Measurements from ENCODE around the gene GPR150. TPM values are rescaled to one million over a fixed set of nuclear protein-coding genes. Genes with fewer than 3 reads are reported as not detected.
"Not testable (repeated sequence)": the region's sequence is repeated elsewhere in the genome, so short reads cannot be mapped to it uniquely, and the experiment has no call there.

GPR150 gene
- polyA plus RNA-seq, 3 donors: not detected

GRCh38 chr5:95621839-95622629 is 2.1 kb downstream of the GPR150 start:
- DNase-seq: no peak

DNA sequence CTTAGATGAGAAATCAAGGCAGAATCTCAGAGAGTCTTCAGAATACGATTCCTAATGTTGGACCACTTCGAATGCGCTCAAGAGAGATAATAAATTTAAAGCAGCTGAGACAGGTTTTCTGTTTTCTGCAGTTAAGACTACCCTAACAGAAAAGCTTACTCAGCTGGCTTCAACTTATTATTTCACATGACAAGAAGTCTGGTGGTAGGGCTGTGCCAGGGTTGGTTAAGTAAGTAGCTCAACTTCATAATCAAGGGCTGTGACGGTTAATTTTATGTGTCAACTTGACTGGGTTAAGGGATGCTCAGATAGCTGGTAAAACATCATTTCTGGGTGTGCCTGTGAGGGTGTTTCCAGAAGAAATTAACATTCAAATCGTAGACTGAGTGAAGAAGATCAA is 3.8 kb downstream of the GPR150 start:
- DNase-seq: no peak

GRCh38 chr5:95624368-95624767 is 4.5 kb downstream of the GPR150 start:
- DNase-seq: no peak

DNA sequence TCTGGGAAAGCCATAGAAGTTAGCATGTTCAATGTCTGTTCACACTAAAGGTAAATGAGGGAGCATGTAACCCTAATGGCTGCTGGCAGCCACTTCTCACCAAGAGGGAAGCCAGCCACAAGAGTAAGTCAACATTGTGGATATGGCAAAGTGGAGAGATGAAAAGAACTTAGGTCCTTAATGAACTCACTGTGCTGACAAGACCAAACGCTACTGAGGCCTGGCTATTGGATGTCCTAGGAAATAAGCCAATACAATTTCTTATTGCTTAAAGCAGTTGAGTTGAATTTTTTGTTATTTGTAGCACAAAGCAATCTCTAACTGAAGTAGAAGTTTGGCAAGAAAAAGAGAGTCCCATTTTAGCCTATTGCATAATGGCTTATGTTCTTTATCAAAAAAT is 6.8 kb downstream of the GPR150 start:
- DNase-seq: no peak

DNA sequence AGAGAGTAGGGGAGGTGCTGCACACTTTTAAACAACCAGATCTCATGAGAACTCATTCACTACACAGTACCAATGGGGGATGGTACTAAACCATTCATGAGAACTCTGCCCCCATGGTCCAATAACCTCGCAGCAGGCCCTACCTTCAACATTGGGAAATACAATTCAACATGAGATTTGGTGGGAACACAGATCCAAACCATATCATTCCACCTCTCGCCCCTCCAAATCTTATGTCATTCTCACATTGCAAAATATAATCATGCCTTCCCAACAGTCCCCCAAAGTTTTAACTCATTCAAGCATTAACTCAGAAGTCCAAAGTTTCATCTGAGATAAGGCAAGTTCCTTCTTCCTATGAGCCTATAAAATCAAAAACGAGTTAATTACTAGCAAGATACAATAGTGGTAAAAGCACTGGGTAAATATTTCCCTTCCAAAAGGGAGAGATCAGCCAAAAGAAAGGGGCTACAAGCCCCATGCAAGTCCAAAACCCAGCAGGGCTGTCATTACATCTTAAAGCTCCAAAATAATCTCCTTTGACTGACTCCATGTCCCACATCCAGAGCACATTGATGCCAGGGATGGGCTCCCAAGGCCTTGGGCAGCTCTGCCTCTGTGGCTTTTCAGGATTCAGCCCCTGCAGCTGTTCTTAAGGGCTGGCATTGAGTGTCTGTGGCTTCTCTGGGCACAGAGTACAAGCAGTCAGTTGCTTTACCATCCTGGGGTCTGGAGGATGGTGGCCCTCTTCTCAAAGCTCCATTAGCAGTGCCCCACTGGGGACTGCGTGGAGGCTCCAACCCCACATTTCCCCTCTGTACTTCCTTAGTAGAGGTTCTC is 8.3 kb downstream of the GPR150 start:
- DNase-seq: no peak

- DNase-seq: no peak
Measured at GRCh38 chr5:95628933-95629332, 9.0 kb downstream of the GPR150 start.

GRCh38 chr5:95630394-95630917 is 10.6 kb downstream of the GPR150 start:
- no peak for DNase-seq

DNA sequence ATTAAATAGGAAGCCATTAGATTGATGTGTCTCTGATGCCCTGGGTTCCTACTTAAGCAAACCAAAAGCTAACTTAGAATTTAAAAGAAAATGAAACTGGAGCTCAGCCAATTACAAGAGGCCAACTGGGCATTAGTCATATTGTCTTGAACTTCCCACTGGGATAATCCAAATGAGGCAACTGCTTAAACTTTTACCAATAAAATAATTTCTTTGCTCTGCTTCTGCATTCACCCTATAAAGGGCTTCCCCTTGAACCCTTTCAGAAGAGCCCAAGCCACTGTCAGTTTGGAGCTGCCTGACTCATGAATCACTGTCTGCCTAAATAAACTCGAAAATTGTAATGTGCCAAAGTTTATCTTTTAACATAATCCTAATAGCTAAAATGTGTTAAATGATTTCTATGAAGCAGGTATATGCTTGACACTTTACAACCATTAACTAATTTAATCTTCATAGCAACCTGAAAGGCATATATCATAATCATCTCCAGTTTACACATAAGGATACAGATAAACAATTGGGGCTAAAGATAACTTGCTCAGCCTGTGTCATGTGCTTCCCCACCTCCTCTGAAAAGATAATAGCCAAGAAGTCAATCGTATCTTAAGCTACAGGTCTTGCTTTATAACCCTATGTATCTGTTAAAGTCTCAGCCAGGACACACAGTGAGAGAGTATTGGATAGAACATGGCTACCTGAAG is 11.5 kb downstream of the GPR150 start:
- DNase-seq: no peak

DNA sequence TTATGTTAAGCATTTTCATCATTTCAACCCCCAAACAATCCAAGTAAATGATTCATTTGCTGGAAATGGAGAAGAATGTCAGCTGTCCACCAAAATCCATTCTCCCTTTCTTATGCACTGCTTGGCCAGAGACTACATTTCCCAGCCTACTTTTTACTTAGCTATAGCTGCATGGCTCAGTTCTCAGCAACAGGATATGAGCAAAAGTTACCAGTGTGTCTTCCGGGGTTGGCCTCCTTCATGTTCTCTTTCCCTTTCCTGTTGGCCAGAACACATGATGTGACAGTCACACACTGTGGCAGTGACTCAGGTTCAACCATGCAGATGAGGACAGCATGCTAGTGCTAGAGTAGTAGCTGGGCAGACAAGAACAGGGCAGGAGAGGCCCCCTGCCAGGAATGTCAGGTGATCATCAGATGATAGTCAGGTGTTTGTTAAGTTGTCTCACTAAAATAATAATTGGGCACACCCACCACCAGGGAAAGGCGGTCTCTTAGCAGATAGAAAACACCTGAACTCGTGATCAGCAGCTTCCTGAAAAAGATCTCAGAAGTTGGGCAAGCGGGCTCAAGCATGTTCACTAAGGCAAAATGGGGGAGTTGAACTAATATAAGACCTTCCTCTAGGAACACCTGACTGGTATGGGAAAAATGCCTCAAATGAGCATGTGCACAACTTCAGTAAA is 12.2 kb downstream of the GPR150 start:
- DNase-seq: no peak

- not testable (repeated sequence) for DNase-seq
Measured at GRCh38 chr5:95632942-95633341, 13.1 kb downstream of the GPR150 start.

DNA sequence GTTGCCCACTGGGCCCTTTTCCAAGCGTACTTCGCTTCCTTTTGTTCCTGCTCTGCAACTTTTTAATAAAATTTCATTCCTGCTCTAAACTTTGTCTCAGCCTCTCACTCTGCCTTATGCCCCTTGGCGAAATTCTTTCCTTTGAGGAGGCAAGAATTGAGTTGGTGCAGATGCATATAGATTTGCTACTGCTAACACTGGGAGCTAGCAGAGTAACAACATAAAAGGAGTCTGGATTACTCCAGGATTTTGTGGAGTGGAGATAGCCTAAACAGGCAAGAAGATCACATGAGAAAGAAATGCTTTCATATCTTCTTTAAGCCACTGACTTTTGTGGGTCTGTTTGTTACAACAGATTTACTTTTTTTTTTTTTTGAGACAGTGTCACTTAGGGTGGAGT is 13.8 kb downstream of the GPR150 start:
- DNase-seq: no peak

DNA sequence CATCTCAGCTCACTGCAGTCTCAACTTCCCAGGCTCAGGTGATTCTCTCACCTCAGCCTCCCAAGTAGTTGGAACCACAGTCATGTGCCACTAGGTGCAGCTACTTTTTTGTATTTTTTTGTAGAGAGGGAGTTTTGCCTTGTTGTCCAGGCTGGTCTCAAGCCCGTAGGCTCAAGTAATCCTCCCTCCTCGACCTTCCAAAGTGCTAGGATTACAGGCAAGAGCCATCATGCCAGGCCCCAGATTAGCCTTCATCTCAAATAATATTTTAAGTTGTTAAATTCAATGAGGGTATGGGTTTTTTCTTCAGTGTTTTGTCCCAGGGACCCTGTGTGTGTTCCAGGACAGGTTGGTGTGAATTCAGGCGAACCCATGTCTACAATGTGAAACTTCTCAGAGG is 14.2 kb downstream of the GPR150 start:
- DNase-seq: no peak

- no peak for DNase-seq
Measured at GRCh38 chr5:95638632-95639031, 18.7 kb downstream of the GPR150 start.

- no peak for DNase-seq
Measured at GRCh38 chr5:95641741-95642220, 21.9 kb downstream of the GPR150 start.

GRCh38 chr5:95643152-95643551 is 23.3 kb downstream of the GPR150 start:
- no peak for DNase-seq

- DNase-seq: peak; percentile 36
Measured at GRCh38 chr5:95644351-95645042, 24.6 kb downstream of the GPR150 start.

GRCh38 chr5:95646226-95646568 is 26.3 kb downstream of the GPR150 start:
- not testable (repeated sequence) for DNase-seq

DNA sequence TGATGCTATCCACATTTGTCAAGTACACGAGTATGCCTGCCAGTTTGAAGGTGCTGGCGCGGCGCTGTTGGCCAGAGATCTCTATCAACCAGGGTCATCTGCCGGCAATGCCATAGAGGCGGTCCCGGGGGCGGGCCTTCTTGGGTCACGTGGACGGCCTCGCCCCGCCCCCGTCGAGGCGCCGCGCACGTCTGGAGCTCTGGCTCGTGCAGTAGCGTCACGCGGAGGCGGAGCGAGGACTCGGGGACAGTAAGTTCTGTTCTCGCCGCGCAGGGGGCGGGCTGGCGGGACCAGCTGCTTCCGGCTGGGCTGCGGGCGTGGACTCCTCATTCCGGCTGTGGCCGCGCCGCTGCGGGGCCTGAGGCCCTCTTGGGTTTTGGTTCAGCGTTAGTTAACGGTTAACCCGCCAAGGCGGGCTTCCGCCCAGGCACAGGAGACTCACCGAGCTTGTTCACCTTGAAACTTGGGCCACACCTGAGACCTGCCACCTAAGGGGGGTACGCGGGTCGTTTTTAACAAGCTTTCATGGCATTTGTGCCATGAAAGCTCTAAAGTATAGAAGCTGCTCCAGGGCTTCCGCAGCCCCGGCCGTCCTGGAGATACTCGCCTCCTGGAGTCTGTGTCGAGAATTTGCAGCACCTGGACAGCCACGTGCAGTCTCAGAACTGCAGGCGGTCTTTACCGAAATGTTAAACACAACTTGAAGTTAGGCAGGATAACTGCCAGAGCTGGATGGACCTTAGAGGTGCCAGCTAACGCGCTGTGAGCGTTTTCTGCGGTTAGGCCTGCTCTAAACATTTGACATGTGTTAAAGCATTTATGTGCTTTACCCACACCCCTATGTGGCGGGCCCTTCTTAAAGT is 26.9 kb downstream of the GPR150 start, which contains the start of gene RFESD:
Gene RFESD (plus strand): TSS at position 209 of the 863 bp plus-strand sequence. CDS start 5,495 bp downstream, outside the sequence.
- peak; percentile 96 for DNase-seq
